SK-N-SH treated with all-trans-retinoic acid at 6 μM for 48 hours (cell line): ENCODE data around the gene ICE1.

Source experiments
- ATAC-seq: fragments of 200-7000 bp; cut with Tn5 transposase; 3 replicates; pipeline ENCODE4 v1.9.1; 2020; ENCODE audit warnings: mild to moderate bottlenecking, moderate library complexity
- BACH2 ChIP-seq: fragments of 250-450 bp; sonication (Bioruptor Pico); IDR thresholded peaks from 2 replicates; pipeline ENCODE4 v1.9.0; 2021; ENCODE audit warnings: mild to moderate bottlenecking, borderline replicate concordance
- ESRRG ChIP-seq: fragments of 250-450 bp; sonication (Bioruptor Pico); IDR thresholded peaks from 2 replicates; pipeline ENCODE4 v1.6.1; 2021; ENCODE audit warnings: mild to moderate bottlenecking
- ISL1 ChIP-seq: fragments of 250-450 bp; sonication (Bioruptor Pico); IDR thresholded peaks from 2 replicates; pipeline ENCODE4 v2.1.2; 2022; ENCODE audit warnings: mild to moderate bottlenecking, moderate library complexity
- PPARA ChIP-seq: fragments of 250-450 bp; sonication (Bioruptor Pico); IDR thresholded peaks from 2 replicates; pipeline ENCODE4 v1.5.0; 2020; ENCODE audit warnings: mild to moderate bottlenecking, borderline replicate concordance
- RARB ChIP-seq: fragments of 250-450 bp; sonication (Bioruptor Pico); IDR thresholded peaks from 2 replicates; pipeline ENCODE4 v1.8.0; 2021; ENCODE audit warnings: mild to moderate bottlenecking, moderate library complexity
- SNAI2 ChIP-seq: fragments of 250-450 bp; sonication (Bioruptor Pico); IDR thresholded peaks from 2 replicates; pipeline ENCODE4 v1.5.0; 2020; ENCODE audit warnings: mild to moderate bottlenecking, moderate library complexity
- ZFP3 ChIP-seq: fragments of 250-450 bp; sonication (Bioruptor Pico); IDR thresholded peaks from 2 replicates; pipeline ENCODE4 v1.5.0; 2020; ENCODE audit warnings: mild to moderate bottlenecking, moderate library complexity
- ZNF565 ChIP-seq: fragments of 450-650 bp; formaldehyde crosslinking; conservative IDR thresholded peaks from 2 replicates; pipeline ENCODE4 v1.5.0; 2020; ENCODE audit warnings: low read depth, mild to moderate bottlenecking, moderate library complexity
- TF ChIP-seq, protein P1 (sequence below): fragments of 250-450 bp; sonication (Bioruptor Pico); IDR thresholded peaks from 2 replicates; pipeline ENCODE4 v1.5.0; 2020; ENCODE audit warnings: mild to moderate bottlenecking, moderate library complexity
- TF ChIP-seq, protein P2 (sequence below): fragments of 250-450 bp; sonication (Bioruptor Pico); IDR thresholded peaks from 2 replicates; pipeline ENCODE4 v1.5.1; 2020; ENCODE audit warnings: low read depth, mild to moderate bottlenecking, moderate library complexity
- TF ChIP-seq, protein P3 (sequence below): fragments of 250-450 bp; sonication (Bioruptor Pico); IDR thresholded peaks from 2 replicates; pipeline ENCODE4 v1.5.1; 2021; ENCODE audit warnings: mild to moderate bottlenecking, moderate library complexity
- TF ChIP-seq, protein P4 (sequence below): fragments of 250-450 bp; sonication (Bioruptor Pico); IDR thresholded peaks from 2 replicates; pipeline ENCODE4 v1.8.0; 2020; ENCODE audit warnings: mild to moderate bottlenecking, moderate library complexity, borderline replicate concordance

Gene ICE1

DNA sequence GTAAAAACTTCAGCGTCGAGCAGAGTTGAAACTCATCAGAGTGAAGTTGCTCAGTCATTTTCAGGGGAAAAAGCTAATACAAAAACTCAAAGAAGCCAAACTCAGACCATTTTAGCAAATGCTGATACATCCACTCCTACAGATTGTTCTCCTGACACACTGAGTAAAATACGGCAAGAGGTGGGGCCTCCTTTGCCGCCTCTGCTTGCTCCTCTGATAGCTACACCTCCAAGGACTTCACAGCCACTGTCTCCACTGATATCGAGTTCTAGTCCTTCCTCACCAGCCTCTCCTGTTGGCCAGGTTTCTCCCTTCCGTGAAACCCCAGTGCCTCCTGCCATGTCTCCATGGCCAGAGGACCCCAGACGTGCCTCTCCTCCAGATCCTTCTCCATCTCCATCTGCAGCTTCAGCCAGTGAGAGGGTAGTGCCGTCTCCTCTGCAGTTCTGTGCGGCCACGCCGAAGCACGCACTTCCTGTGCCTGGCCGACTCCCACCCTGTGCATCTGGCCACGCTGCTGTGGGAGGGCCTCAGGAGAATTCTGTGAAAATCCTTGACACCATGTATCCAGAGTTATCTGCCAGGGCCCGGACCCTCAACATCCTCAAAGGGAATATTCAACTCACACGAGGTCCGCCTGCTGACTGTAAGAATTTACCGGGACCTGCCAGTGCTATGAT is 41.7 kb downstream of the ICE1 start (continued):
- TF ChIP-seq, protein P1, sequence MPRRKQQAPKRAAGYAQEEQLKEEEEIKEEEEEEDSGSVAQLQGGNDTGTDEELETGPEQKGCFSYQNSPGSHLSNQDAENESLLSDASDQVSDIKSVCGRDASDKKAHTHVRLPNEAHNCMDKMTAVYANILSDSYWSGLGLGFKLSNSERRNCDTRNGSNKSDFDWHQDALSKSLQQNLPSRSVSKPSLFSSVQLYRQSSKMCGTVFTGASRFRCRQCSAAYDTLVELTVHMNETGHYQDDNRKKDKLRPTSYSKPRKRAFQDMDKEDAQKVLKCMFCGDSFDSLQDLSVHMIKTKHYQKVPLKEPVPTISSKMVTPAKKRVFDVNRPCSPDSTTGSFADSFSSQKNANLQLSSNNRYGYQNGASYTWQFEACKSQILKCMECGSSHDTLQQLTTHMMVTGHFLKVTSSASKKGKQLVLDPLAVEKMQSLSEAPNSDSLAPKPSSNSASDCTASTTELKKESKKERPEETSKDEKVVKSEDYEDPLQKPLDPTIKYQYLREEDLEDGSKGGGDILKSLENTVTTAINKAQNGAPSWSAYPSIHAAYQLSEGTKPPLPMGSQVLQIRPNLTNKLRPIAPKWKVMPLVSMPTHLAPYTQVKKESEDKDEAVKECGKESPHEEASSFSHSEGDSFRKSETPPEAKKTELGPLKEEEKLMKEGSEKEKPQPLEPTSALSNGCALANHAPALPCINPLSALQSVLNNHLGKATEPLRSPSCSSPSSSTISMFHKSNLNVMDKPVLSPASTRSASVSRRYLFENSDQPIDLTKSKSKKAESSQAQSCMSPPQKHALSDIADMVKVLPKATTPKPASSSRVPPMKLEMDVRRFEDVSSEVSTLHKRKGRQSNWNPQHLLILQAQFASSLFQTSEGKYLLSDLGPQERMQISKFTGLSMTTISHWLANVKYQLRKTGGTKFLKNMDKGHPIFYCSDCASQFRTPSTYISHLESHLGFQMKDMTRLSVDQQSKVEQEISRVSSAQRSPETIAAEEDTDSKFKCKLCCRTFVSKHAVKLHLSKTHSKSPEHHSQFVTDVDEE, result no peak
- TF ChIP-seq RARB (CRISPR knock-in tag), result no peak

DNA sequence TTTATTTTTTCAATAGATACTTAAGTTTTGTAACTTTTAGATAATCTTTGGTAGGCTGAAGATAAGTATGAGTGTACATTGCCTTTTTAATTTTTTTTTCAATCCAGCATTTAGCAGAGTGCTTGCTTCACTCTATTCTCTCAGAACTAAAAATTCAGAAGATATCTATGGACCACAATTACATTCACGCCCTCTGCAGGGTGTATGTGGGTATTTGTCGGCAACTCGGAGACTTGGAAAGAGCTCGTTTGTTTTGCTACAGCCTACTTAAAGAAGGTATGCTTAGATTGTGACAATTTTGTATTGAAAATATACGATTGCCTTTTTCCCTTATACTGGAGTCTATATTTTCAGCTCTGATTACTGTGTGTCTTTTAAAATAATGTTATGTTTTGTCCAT is 43.8 kb downstream of the ICE1 start:
- TF ChIP-seq PPARA (CRISPR knock-in tag) (no peak), ZFP3 (CRISPR knock-in tag) (no peak), ESRRG (CRISPR knock-in tag) (no peak), BACH2 (CRISPR knock-in tag) (no peak), ZNF565 (CRISPR knock-in tag) (no peak)
- no peak for ATAC-seq

DNA sequence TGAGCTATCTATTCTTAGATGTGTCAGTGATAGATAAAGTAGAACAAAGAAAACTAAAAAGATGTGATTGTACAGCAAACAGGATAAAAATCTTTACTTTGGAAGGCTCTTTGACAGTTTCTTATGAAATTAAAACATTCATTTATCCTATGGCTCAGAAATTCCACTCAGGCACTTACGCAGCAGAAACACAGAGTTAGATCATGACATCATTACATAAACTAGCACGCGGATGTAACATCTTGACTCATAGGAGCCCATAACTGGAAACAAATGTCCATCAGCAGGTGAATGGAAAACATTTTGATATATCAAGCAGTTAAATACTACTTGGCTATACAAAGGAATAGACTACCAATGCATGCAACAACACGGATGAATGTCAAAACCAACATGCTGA is 45.3 kb downstream of the ICE1 start:
- ATAC-seq, result no peak
- TF ChIP-seq, protein P2, sequence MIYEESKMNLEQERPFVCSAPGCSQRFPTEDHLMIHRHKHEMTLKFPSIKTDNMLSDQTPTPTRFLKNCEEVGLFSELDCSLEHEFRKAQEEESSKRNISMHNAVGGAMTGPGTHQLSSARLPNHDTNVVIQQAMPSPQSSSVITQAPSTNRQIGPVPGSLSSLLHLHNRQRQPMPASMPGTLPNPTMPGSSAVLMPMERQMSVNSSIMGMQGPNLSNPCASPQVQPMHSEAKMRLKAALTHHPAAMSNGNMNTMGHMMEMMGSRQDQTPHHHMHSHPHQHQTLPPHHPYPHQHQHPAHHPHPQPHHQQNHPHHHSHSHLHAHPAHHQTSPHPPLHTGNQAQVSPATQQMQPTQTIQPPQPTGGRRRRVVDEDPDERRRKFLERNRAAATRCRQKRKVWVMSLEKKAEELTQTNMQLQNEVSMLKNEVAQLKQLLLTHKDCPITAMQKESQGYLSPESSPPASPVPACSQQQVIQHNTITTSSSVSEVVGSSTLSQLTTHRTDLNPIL (CRISPR knock-in tag), result no peak
- TF ChIP-seq, protein P1, result no peak
- TF ChIP-seq, protein P3, sequence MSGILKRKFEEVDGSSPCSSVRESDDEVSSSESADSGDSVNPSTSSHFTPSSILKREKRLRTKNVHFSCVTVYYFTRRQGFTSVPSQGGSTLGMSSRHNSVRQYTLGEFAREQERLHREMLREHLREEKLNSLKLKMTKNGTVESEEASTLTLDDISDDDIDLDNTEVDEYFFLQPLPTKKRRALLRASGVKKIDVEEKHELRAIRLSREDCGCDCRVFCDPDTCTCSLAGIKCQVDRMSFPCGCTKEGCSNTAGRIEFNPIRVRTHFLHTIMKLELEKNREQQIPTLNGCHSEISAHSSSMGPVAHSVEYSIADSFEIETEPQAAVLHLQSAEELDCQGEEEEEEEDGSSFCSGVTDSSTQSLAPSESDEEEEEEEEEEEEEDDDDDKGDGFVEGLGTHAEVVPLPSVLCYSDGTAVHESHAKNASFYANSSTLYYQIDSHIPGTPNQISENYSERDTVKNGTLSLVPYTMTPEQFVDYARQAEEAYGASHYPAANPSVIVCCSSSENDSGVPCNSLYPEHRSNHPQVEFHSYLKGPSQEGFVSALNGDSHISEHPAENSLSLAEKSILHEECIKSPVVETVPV, result no peak
- TF ChIP-seq, protein P4, sequence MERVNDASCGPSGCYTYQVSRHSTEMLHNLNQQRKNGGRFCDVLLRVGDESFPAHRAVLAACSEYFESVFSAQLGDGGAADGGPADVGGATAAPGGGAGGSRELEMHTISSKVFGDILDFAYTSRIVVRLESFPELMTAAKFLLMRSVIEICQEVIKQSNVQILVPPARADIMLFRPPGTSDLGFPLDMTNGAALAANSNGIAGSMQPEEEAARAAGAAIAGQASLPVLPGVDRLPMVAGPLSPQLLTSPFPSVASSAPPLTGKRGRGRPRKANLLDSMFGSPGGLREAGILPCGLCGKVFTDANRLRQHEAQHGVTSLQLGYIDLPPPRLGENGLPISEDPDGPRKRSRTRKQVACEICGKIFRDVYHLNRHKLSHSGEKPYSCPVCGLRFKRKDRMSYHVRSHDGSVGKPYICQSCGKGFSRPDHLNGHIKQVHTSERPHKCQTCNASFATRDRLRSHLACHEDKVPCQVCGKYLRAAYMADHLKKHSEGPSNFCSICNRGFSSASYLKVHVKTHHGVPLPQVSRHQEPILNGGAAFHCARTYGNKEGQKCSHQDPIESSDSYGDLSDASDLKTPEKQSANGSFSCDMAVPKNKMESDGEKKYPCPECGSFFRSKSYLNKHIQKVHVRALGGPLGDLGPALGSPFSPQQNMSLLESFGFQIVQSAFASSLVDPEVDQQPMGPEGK (CRISPR knock-in tag), result no peak
- no peak for TF ChIP-seq SNAI2 (CRISPR knock-in tag)

DNA sequence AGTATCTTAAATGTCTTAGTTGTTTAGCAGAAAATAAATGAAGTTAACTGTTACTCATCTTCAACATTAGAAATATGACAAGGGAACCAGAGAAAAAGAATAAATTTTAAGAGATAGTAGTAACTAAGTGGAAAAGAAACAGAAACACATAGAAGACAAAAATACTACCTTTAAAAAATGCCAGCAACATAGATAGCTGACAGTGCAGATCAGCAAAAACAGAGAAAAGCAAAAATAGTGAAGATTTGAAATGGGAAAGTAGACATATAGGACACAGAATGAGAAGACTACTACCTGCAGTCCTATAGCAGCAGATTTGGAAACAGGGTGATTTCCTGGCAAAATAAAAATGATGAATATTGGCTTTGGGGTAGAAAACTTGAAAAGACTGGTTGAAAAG is 48.5 kb downstream of the ICE1 start:
- no peak for ATAC-seq
- TF ChIP-seq, protein P4 (CRISPR knock-in tag), result no peak
- TF ChIP-seq RARB (CRISPR knock-in tag), result no peak
- TF ChIP-seq ISL1 (CRISPR knock-in tag), result no peak
- TF ChIP-seq ZNF565 (CRISPR knock-in tag), result no peak
- TF ChIP-seq, protein P2 (CRISPR knock-in tag), result no peak
- TF ChIP-seq BACH2 (CRISPR knock-in tag), result no peak
